Ovary (tissue), 3 donors: ENCODE data around the gene STRN4.

Experiments used
- EP300 ChIP-seq: sonication (generic); formaldehyde crosslinking; IDR thresholded peaks from one replicate; pipeline ENCODE4 v1.6.1; 2017; ENCODE audit warnings: antibody characterized with exemption
- POLR2A ChIP-seq: fragments of 450-650 bp; IDR thresholded peaks from one replicate; pipeline ENCODE4 v1.6.1; 2017; ENCODE audit warnings: antibody characterized with exemption, mild to moderate bottlenecking, moderate library complexity
- TF ChIP-seq, protein P1 (sequence below), 3 donors: fragments of 450-650 bp in 2 of 3; fragments of 200-600 bp in 1 of 3; IDR thresholded peaks; one replicate each; pipeline versions ENCODE4 v1.5.1 to v1.8.0; 2016 to 2022; ENCODE audit warnings: antibody characterized with exemption in 3 of 3, mild to moderate bottlenecking in 1 of 3
- donor health status: DM: no; HTN: no; CAD: no.

DNA sequence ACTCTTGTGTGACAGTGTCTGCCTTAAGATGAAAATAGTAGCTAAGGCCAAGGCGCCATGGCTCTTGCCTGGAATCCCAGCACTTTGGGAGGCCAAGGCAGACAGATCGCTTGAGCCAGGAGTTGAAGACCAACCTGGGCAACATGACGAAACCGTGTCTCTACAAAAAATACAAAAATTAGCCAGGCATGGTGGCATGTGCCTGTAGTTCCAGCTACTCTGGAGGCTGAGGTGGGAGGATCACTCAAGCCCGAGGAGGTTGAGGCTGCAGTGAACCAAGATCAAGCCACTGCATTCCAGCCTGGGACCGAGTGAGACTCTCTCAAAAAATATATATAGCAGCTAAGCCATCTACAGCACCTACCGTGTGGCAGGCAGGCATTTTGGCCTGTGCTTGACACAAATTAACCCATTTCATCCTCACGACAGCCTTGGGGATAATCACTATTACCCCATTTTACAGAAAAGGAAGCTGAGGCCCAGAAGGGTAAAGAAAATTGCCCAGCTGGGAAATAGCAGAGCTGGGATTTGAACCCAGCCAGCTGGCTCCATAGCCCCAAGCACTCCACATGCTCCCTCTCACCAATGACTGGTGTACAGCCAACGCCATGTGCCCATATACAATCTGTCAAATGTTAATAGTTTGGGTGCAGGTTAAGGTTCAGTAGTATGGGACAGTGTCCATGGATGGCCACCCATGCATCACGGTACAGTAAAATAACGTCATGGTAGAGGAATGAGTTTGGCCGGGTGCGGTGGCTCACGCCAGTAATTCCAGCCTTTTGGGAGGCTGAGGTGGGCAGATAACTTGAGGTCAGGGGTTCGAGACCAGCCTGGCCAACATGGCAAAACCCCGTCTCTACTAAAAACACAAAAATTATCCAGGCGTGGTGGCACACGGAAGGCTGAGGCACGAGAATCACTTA, 39.1 kb upstream of the STRN4 start:
- no peak for TF ChIP-seq POLR2A
- TF ChIP-seq, protein P1, sequence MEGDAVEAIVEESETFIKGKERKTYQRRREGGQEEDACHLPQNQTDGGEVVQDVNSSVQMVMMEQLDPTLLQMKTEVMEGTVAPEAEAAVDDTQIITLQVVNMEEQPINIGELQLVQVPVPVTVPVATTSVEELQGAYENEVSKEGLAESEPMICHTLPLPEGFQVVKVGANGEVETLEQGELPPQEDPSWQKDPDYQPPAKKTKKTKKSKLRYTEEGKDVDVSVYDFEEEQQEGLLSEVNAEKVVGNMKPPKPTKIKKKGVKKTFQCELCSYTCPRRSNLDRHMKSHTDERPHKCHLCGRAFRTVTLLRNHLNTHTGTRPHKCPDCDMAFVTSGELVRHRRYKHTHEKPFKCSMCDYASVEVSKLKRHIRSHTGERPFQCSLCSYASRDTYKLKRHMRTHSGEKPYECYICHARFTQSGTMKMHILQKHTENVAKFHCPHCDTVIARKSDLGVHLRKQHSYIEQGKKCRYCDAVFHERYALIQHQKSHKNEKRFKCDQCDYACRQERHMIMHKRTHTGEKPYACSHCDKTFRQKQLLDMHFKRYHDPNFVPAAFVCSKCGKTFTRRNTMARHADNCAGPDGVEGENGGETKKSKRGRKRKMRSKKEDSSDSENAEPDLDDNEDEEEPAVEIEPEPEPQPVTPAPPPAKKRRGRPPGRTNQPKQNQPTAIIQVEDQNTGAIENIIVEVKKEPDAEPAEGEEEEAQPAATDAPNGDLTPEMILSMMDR (IDR thresholded peaks at IDR 0.05) = no peak
- no peak for TF ChIP-seq EP300
